Astrocyte of the spinal cord (primary cell): ENCODE measurements around the gene CYP1B1.

ENCODE experiments used
- DNase-seq: peaks from one replicate; pipeline ENCODE4 v3.0.0; 2011; ENCODE audit warnings: low read depth, low spot score
- H3K4me3 ChIP-seq: 2 replicates; pipeline ENCODE4 v1.5.1; 2011; ENCODE audit warnings: low read depth, mild to moderate bottlenecking, low read length, moderate library complexity
- CTCF ChIP-seq: IDR thresholded peaks from 2 replicates; pipeline ENCODE4 v1.5.1; 2012; ENCODE audit warnings: low read depth, mild to moderate bottlenecking, low read length, inconsistent platforms
- in situ Hi-C: cut with HindIII; loops from 2 replicates; pipeline ENCODE4 v1.10.0; 2017; ENCODE audit warnings: low sequenced_read_pairs

CYP1B1 gene

GRCh38 chr2:38064801-38065501, 11.0 kb downstream of the CYP1B1 start:
- DNase-seq, result peak; percentile 27
- in situ Hi-C loops, result no loop called here
- TF ChIP-seq CTCF, result no peak
- H3K4me3 ChIP-seq, result no peak overlapping the region

GRCh38 chr2:38060236-38061018, 15.5 kb downstream of the CYP1B1 start:
- no peak overlapping the region for H3K4me3 ChIP-seq
- no peak for TF ChIP-seq CTCF
- DNase-seq, result no peak
- in situ Hi-C loops, result no loop called here

GRCh38 chr2:38057651-38058410, 18.1 kb downstream of the CYP1B1 start:
- in situ Hi-C loops, result no loop called here
- TF ChIP-seq CTCF, result no peak

GRCh38 chr2:38056216-38056615, 19.7 kb downstream of the CYP1B1 start:
- TF ChIP-seq CTCF, result no peak
- in situ Hi-C loops, result no loop called here
- DNase-seq, result no peak
- no peak overlapping the region for H3K4me3 ChIP-seq

More at GRCh38 chr2:38057651-38058410, 18.1 kb downstream of the CYP1B1 start:
- DNase-seq, result no peak
- H3K4me3 ChIP-seq, result no peak overlapping the region

GRCh38 chr2:38045811-38046210, 30.1 kb downstream of the CYP1B1 start:
- no peak for TF ChIP-seq CTCF
- H3K4me3 ChIP-seq, result no peak overlapping the region
- no peak for DNase-seq
- in situ Hi-C loops, result no loop called here

- in situ Hi-C loops, result no loop called here
- TF ChIP-seq CTCF, result no peak
- DNase-seq, result peak; percentile 49
- no peak overlapping the region for H3K4me3 ChIP-seq
Measured at GRCh38 chr2:38039121-38039910, 36.6 kb downstream of the CYP1B1 start.
